ENCODE results near the gene IDH3A.
A peak's percentile ranks its signal among the peaks of the same experiment; 100 is the strongest.

The IDH3A gene

DNA sequence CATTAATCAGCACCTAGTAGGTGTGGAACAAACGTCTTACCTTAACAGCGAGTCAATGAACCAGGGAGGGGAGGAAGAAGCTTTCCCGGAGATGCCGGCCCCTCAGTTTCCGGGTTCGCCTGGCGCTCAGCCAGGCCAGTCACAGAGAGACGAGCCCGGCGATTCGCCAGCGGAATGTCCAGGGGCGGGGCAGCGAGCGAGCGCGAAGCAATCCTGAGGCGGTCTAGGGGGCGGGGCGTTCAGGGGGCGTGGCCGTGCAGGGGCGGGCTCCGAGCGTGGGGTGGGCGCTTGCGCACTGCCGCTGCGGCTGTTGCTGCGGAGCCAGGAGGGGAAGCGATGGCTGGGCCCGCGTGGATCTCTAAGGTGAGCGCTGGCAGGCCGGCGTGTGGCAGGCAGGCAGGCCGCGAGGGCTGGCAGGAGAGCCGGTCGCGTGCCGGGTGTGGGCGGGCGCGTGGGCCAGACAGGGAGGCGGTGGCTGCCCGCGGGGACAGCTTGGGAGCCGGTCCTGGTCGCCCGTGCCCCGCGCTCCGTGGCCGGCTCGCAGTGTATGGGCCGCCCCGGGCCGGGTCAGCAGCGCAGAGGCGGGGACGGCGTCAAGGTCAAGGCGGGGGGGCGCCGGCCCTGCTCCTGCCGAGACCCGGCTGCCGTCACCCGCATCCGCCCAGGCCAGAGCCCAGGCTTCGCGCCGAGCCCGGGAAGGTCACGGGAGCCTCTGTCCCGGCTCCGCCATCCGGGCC lies at the start of gene IDH3A:
TSS of gene IDH3A (plus strand) at position 295 of the 737 bp plus-strand sequence. CDS start at position 337, 42 bp downstream.
- peak; percentile 91 for DNase-seq (ENCODE audit: low read depth)
- peak within 1 kb of the TSS; percentile 80 for H3K4me3 ChIP-seq (ENCODE audit: control insufficient read depth, low read depth, low read length)
- TF ChIP-seq, protein P1, sequence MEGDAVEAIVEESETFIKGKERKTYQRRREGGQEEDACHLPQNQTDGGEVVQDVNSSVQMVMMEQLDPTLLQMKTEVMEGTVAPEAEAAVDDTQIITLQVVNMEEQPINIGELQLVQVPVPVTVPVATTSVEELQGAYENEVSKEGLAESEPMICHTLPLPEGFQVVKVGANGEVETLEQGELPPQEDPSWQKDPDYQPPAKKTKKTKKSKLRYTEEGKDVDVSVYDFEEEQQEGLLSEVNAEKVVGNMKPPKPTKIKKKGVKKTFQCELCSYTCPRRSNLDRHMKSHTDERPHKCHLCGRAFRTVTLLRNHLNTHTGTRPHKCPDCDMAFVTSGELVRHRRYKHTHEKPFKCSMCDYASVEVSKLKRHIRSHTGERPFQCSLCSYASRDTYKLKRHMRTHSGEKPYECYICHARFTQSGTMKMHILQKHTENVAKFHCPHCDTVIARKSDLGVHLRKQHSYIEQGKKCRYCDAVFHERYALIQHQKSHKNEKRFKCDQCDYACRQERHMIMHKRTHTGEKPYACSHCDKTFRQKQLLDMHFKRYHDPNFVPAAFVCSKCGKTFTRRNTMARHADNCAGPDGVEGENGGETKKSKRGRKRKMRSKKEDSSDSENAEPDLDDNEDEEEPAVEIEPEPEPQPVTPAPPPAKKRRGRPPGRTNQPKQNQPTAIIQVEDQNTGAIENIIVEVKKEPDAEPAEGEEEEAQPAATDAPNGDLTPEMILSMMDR (conservative IDR thresholded peaks at IDR 0.05; ENCODE audit: control insufficient read depth, insufficient read depth, low read depth, low read length): no peak

DNA sequence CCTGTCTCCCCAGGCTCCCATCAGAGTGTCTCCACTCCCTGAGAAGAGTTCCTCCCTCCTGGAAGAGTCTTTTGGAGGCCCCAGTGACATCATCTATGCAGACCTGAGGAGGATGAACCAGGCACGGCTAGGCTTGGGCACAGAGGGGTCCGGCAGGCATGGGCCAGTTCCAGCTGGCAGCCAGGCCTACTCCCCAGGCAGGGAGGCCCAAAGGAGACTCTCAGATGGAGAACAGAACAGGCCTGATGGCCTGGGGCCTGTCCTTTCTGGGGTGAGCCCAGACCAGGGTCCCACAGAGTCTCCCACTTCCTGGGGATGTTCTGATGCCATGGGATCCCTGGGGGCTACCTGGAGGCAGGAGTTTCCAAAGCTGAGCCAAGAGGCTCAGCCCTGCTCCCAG lies 48.3 kb upstream of the IDH3A start:
- TF ChIP-seq, protein P1 (conservative IDR thresholded peaks at IDR 0.05; ENCODE audit: control insufficient read depth, insufficient read depth, low read depth, low read length): no peak
- no peak overlapping the region for H3K4me3 ChIP-seq (ENCODE audit: control insufficient read depth, low read depth, low read length)
- DNase-seq (ENCODE audit: low read depth): no peak

DNA sequence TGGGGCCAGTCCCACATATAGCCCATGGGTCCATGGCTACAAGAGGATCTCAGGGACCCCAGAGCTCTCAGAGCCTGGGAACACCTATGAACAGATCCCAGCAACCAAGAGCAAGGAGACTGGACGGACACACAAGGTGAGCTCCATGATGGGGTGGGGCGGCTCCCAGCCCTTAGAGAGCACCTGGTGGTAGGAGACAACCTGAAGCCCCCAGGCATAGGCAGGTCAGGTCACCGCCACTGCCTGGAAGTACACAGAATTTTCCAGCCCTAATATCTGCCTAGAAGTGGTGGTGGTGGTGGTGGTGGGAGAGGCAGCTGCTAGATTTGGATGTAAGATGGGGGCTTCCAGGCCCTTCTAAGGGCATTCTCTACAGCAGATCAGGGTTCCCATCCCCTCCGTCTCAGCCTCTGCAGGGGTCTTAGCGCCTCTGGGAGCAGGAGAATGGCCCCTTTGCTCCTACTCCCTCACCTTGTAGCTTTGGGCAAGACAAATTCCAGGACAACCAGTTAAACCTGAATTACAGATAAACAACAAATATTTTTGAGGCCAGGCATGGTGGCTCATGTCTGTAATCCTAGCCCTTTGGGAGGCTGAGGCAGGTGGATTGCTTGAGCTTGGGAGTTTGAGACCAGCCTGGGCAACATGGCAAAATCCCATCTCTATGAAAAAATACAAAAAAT lies 47.6 kb upstream of the IDH3A start:
- DNase-seq (ENCODE audit: low read depth): no peak
- TF ChIP-seq, protein P1 (conservative IDR thresholded peaks at IDR 0.05; ENCODE audit: control insufficient read depth, insufficient read depth, low read depth, low read length): no peak
- H3K4me3 ChIP-seq (ENCODE audit: control insufficient read depth, low read depth, low read length): no peak overlapping the region

DNA sequence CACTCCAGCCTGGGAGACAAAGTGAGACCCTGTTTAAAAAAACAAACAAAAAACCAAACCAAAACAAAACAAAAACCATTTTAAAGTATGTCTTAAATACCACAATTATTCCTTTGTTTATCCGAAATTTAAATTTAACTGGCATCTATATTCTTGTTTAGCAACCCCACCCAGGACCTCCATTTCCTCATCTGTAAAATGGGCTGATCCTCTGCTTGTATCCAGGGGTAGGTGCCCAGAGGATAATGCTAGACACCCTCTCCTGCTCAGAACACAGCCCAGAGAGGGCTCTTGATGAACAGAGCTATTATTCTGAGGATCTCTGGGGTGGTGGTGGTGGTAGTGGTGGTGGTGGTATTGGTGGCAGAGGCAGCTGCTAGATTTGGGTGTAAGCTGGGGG lies 47.0 kb upstream of the IDH3A start:
- H3K4me3 ChIP-seq (ENCODE audit: control insufficient read depth, low read depth, low read length): no peak overlapping the region
- TF ChIP-seq, protein P1 (conservative IDR thresholded peaks at IDR 0.05; ENCODE audit: control insufficient read depth, insufficient read depth, low read depth, low read length): no peak
- DNase-seq (ENCODE audit: low read depth): no peak

DNA sequence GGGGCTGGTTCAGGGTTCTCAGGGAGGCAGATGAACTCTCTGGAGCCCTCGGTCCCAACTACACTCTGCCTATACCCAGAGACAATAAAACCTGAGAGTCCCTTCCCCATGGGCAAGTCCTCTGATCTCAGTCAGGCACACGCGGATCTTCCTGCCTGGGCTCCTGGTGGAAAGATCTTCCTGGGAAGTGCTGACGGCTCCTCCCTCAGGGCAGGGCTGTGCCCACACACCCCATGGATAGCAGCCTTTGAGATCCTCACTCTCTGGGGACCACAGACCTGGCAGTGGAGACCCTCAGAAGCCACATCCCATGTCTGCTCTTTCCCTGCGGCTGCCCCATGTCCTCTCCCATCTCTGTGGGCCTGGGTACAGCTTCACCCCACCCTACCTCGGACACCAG lies 46.4 kb upstream of the IDH3A start:
- DNase-seq (ENCODE audit: low read depth): no peak
- TF ChIP-seq, protein P1 (conservative IDR thresholded peaks at IDR 0.05; ENCODE audit: control insufficient read depth, insufficient read depth, low read depth, low read length): no peak
- no peak overlapping the region for H3K4me3 ChIP-seq (ENCODE audit: control insufficient read depth, low read depth, low read length)

DNA sequence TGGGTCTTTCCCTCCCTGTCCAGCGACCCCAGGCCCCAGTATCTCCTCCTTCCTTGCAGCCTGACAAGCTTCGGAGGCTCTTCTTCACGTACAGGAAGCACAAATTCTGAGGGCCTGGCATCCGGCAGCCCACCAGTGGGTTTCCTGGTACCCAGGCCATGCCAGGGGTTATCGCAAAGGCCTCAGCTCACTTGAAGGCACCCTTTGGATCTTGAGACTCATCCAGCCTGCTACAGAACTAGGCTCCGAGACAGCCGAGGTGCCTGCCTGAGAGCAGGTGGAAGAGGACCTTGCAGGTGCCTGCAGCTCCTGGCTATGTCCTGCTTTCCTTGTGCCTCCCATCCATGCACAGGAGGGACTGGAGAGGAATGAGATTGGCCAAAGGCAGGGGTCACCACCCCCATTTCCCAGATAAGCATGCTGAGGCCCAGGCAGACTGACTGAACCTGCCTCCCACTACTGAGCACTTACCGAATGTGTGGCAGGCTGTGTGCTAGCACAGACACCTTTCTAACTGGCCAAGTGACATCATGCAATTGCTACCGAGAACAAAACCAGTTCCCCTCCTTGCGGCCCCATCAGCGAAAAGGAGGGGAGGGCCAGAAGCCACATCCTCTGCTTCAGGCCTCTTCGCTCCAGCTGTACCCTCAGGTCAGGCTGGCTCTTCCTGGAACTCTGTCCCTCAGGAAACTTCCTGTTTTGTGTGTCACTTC lies 45.6 kb upstream of the IDH3A start:
- no peak overlapping the region for H3K4me3 ChIP-seq (ENCODE audit: control insufficient read depth, low read depth, low read length)
- TF ChIP-seq, protein P1 (conservative IDR thresholded peaks at IDR 0.05; ENCODE audit: control insufficient read depth, insufficient read depth, low read depth, low read length): no peak
- no peak for DNase-seq (ENCODE audit: low read depth)

All from fibroblast of mammary gland (primary cell).